GM23338 (cell line): ENCODE results near the gene TBX10. TPM values are rescaled to one million over a fixed set of nuclear protein-coding genes. Genes with fewer than 3 reads are reported as not detected.

Experiments used
- ATAC-seq: fragments of 200-7000 bp; cut with Tn5 transposase; 3 replicates; pipeline ENCODE4 v1.9.1; 2020
- DNase-seq: peaks from one replicate; pipeline ENCODE4 v3.0.0-alpha.2; 2015; ENCODE audit warnings: low spot score
- H2AFZ ChIP-seq: fragments of 200-600 bp; sonication (generic); 2 replicates; pipeline ENCODE4 v1.8.0; 2016; ENCODE audit warnings: antibody characterized with exemption, mild to moderate bottlenecking, moderate library complexity
- H3F3A ChIP-seq: fragments of 200-600 bp; sonication (generic); replicated peaks from 2 replicates; pipeline ENCODE4 v1.8.0; 2017; ENCODE audit warnings: antibody characterized with exemption, mixed run types, low read depth
- H3K27ac ChIP-seq: fragments of 200-600 bp; sonication (generic); 2 replicates; pipeline ENCODE4 v1.6.1; 2016; ENCODE audit warnings: low read depth
- H3K27me3 ChIP-seq: fragments of 200-600 bp; sonication (generic); 2 replicates; pipeline ENCODE4 v1.8.0; 2016; ENCODE audit warnings: mild to moderate bottlenecking, mixed run types, moderate library complexity; ENCODE audit not compliant: insufficient read depth
- H3K36me3 ChIP-seq: fragments of 200-600 bp; sonication (generic); 2 replicates; pipeline ENCODE4 v1.8.0; 2016; ENCODE audit warnings: mild to moderate bottlenecking; ENCODE audit not compliant: insufficient read depth
- H3K4me1 ChIP-seq: fragments of 200-600 bp; sonication (generic); 2 replicates; pipeline ENCODE4 v1.8.0; 2016; ENCODE audit warnings: mild to moderate bottlenecking, moderate library complexity; ENCODE audit not compliant: insufficient read depth
- H3K4me2 ChIP-seq: fragments of 200-600 bp; sonication (generic); 2 replicates; pipeline ENCODE4 v1.7.1; 2017; ENCODE audit warnings: mixed run types
- H3K4me3 ChIP-seq: fragments of 200-600 bp; sonication (generic); 2 replicates; pipeline ENCODE4 v1.6.1; 2016; ENCODE audit warnings: mixed run types
- H3K79me2 ChIP-seq: fragments of 200-600 bp; sonication (generic); replicated peaks from 2 replicates; pipeline ENCODE4 v1.8.0; 2017; ENCODE audit warnings: mild to moderate bottlenecking; ENCODE audit not compliant: insufficient read depth
- H3K9me2 ChIP-seq: fragments of 200-600 bp; sonication (generic); 2 replicates; pipeline ENCODE4 v1.8.0; 2017; ENCODE audit not compliant: insufficient read depth
- H4K20me1 ChIP-seq: fragments of 200-600 bp; sonication (generic); replicated peaks from 2 replicates; pipeline ENCODE4 v1.8.0; 2017; ENCODE audit warnings: mild to moderate bottlenecking; ENCODE audit not compliant: insufficient read depth
- H3K27ac Mint-ChIP-seq: 2 replicates; pipeline ENCODE4 v1.8.0; 2020; ENCODE audit warnings: inconsistent platforms, mild to moderate bottlenecking, moderate library complexity, mixed read lengths
- H3K27me3 Mint-ChIP-seq: 3 replicates; pipeline ENCODE4 v1.8.0; 2022; ENCODE audit warnings: low read depth, mild to moderate bottlenecking, moderate library complexity, mixed read lengths, inconsistent platforms; ENCODE audit not compliant: insufficient read depth, poor library complexity
- H3K36me3 Mint-ChIP-seq: 3 replicates; pipeline ENCODE4 v1.8.0; 2021; ENCODE audit warnings: low read depth, mild to moderate bottlenecking, inconsistent platforms, moderate library complexity, mixed read lengths
- H3K4me1 Mint-ChIP-seq: 3 replicates; pipeline ENCODE4 v1.8.0; 2020; ENCODE audit warnings: mild to moderate bottlenecking, inconsistent platforms, mixed read lengths
- H3K4me3 Mint-ChIP-seq: 3 replicates; pipeline ENCODE4 v1.8.0; 2021; ENCODE audit warnings: moderate library complexity, mild to moderate bottlenecking, inconsistent platforms, mixed read lengths
- H3K9me3 Mint-ChIP-seq: 3 replicates; pipeline ENCODE4 v1.8.0; 2020; ENCODE audit warnings: moderate library complexity, mild to moderate bottlenecking, inconsistent platforms, mixed read lengths
- CREB1 ChIP-seq: fragments of 250-450 bp; sonication (Bioruptor Pico); IDR thresholded peaks from 2 replicates; pipeline ENCODE4 v1.5.0; 2020; ENCODE audit warnings: low read depth, mild to moderate bottlenecking, moderate library complexity
- EZH2 ChIP-seq: fragments of 200-600 bp; sonication (generic); IDR thresholded peaks from one replicate; pipeline ENCODE4 v1.8.0; 2017; ENCODE audit warnings: antibody characterized with exemption, mild to moderate bottlenecking, low read depth; ENCODE audit not compliant: unreplicated experiment
- NANOG ChIP-seq: IDR thresholded peaks from 2 replicates; pipeline ENCODE4 v1.6.1; 2016; ENCODE audit warnings: antibody characterized with exemption, borderline replicate concordance
- POLR2AphosphoS5 ChIP-seq: IDR thresholded peaks from 2 replicates; pipeline ENCODE4 v1.6.1; 2016; ENCODE audit warnings: antibody characterized with exemption, low read depth
- ZNF462 ChIP-seq: fragments of 250-450 bp; sonication (Bioruptor Pico); IDR thresholded peaks from 2 replicates; pipeline ENCODE4 v1.5.0; 2020; ENCODE audit warnings: mild to moderate bottlenecking, moderate library complexity
- polyA plus RNA-seq: library from polyadenylated mRNA; unstranded; fragments of >200 nt; fragmentation: Nextera tagmentation; extraction: Ambion mirVana; gene quantifications from 2 replicates; pipeline ENCODE4 v1.2.1, GENCODE V29; 2016
- total RNA-seq: library from RNA; depleted of rRNA; stranded (reverse); fragments of >200 nt; shearing (Covaris generic); gene quantifications from 2 replicates; pipeline ENCODE4 v1.2.3, GENCODE V29; 2014
- TF ChIP-seq, protein P1 (sequence below), 2 experiments: fragments of 200-600 bp in 1 of 2; sonication (generic) in 1 of 2; conservative IDR thresholded peaks; 2 replicates each; pipeline versions ENCODE4 v1.5.1 to v1.6.1; 2016 to 2017; ENCODE audit warnings: antibody characterized with exemption in 2 of 2, low read depth in 2 of 2, mild to moderate bottlenecking in 2 of 2, moderate library complexity in 1 of 2

The TBX10 gene
- total and polyA plus RNA-seq, 2 experiments from 2014 or later, result 0.10 TPM; not detected in 1

- no peaks in the 10 kb centered on the region for H3K9me2 ChIP-seq
- H3K36me3 Mint-ChIP-seq, result peaks cover 19% of the 10 kb centered on the region
- H3K27me3 Mint-ChIP-seq, result peaks cover 25% of the 10 kb centered on the region
- peaks cover 5% of the 10 kb centered on the region; the same call in 1 of the 2 replicates for H3F3A ChIP-seq
- 0 out of 2 replicates have a peak within 1 kb of the TSS, but pooled peaks have one; percentile 83 for H3K27ac ChIP-seq
- no peaks in the 10 kb centered on the region for H4K20me1 ChIP-seq
- peaks cover 4% of the 10 kb centered on the region; the same call in 2 of the 3 replicates for H3K9me3 Mint-ChIP-seq
- H3K4me1 ChIP-seq, result peaks cover 10% of the 10 kb centered on the region; the same call in 1 of the 2 replicates
- ATAC-seq, result peak; percentile 55
- TF ChIP-seq NANOG (no peak), ZNF462 (CRISPR knock-in tag) (no peak), EZH2 (no peak), CREB1 (CRISPR knock-in tag) (peak; percentile 48; the same call in 1 of the 2 replicates), POLR2AphosphoS5 (peak; percentile 29; the same call in 1 of the 2 replicates)
- TF ChIP-seq, protein P1, sequence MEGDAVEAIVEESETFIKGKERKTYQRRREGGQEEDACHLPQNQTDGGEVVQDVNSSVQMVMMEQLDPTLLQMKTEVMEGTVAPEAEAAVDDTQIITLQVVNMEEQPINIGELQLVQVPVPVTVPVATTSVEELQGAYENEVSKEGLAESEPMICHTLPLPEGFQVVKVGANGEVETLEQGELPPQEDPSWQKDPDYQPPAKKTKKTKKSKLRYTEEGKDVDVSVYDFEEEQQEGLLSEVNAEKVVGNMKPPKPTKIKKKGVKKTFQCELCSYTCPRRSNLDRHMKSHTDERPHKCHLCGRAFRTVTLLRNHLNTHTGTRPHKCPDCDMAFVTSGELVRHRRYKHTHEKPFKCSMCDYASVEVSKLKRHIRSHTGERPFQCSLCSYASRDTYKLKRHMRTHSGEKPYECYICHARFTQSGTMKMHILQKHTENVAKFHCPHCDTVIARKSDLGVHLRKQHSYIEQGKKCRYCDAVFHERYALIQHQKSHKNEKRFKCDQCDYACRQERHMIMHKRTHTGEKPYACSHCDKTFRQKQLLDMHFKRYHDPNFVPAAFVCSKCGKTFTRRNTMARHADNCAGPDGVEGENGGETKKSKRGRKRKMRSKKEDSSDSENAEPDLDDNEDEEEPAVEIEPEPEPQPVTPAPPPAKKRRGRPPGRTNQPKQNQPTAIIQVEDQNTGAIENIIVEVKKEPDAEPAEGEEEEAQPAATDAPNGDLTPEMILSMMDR (conservative IDR thresholded peaks at IDR 0.05; ENCODE audit: low read depth in 2 of 2), result peak; percentile 76 to 82
- peak within 1 kb of the TSS; percentile 83 for H2AFZ ChIP-seq
- no peaks in the 10 kb centered on the region for H3K36me3 ChIP-seq
- no peaks in the 10 kb centered on the region for H3K27me3 ChIP-seq
- H3K27ac Mint-ChIP-seq, result peak within 1 kb of the TSS; percentile 86
- peaks cover 15% of the 10 kb centered on the region; the same call in 2 of the 3 replicates for H3K4me1 Mint-ChIP-seq
- peak within 1 kb of the TSS; percentile 87 for H3K4me2 ChIP-seq
- peak; percentile 89 for DNase-seq
- H3K4me3 ChIP-seq, result peak within 1 kb of the TSS; percentile 83
- H3K4me3 Mint-ChIP-seq, result peak within 1 kb of the TSS; percentile 78
- H3K79me2 ChIP-seq, result no peaks in the 10 kb centered on the region
Measured at GRCh38 chr11:67629386-67630227, 10.0 kb downstream of the TBX10 start, which contains the start of gene NUDT8. Gene NUDT8, minus strand, starts transcription at chr11:67629937. Its CDS starts 26 bp downstream, at chr11:67629911.
